DOHH2 (cell line): ENCODE measurements around the gene PKP3.

Experiments
- EZH2phosphoT487 ChIP-seq: fragments of 200-600 bp; sonication (generic); IDR thresholded peaks from 2 replicates; pipeline ENCODE4 v1.6.1; 2017; ENCODE audit warnings: borderline replicate concordance, mild to moderate bottlenecking, antibody characterized with exemption, low read length, moderate library complexity, mixed read lengths
- TF ChIP-seq, protein P1 (sequence below): fragments of 200-600 bp; sonication (generic); IDR thresholded peaks from one replicate; pipeline ENCODE4 v1.5.1; 2014; ENCODE audit warnings: antibody characterized with exemption, mild to moderate bottlenecking, low read depth, low read length; ENCODE audit not compliant: poor library complexity, severe bottlenecking

DNA sequence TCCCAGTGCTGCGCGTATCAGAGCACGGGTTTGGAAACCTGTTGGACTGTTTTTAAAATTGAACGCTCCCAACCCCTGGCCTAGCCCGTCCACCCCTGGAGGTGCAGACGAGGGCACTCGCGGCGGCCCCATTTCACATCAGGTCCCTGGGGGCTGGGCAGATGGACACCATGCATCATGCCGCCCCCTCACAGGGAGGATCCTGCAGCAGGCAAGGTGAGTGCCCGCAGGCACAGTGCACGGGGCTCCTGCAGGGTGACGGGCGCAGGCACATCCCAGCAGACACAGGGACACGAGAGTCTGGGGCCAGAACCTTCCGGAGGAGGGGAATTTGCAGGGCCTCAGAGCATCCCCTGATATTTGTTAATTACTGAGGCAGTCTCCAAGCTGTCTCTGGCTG lies 40.5 kb downstream of the PKP3 start:
- no peak for TF ChIP-seq EZH2phosphoT487
- TF ChIP-seq, protein P1, sequence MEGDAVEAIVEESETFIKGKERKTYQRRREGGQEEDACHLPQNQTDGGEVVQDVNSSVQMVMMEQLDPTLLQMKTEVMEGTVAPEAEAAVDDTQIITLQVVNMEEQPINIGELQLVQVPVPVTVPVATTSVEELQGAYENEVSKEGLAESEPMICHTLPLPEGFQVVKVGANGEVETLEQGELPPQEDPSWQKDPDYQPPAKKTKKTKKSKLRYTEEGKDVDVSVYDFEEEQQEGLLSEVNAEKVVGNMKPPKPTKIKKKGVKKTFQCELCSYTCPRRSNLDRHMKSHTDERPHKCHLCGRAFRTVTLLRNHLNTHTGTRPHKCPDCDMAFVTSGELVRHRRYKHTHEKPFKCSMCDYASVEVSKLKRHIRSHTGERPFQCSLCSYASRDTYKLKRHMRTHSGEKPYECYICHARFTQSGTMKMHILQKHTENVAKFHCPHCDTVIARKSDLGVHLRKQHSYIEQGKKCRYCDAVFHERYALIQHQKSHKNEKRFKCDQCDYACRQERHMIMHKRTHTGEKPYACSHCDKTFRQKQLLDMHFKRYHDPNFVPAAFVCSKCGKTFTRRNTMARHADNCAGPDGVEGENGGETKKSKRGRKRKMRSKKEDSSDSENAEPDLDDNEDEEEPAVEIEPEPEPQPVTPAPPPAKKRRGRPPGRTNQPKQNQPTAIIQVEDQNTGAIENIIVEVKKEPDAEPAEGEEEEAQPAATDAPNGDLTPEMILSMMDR, result no peak
